GM12874 (cell line): ENCODE measurements around the gene ADAMTS13.

ENCODE experiments used
- TF ChIP-seq, protein P1 (sequence below): IDR thresholded peaks from 2 replicates; pipeline ENCODE4 v1.5.1; 2011; ENCODE audit warnings: low read depth, mild to moderate bottlenecking, control low read depth, low read length, moderate library complexity; ENCODE audit not compliant: insufficient read depth

ADAMTS13 gene

DNA sequence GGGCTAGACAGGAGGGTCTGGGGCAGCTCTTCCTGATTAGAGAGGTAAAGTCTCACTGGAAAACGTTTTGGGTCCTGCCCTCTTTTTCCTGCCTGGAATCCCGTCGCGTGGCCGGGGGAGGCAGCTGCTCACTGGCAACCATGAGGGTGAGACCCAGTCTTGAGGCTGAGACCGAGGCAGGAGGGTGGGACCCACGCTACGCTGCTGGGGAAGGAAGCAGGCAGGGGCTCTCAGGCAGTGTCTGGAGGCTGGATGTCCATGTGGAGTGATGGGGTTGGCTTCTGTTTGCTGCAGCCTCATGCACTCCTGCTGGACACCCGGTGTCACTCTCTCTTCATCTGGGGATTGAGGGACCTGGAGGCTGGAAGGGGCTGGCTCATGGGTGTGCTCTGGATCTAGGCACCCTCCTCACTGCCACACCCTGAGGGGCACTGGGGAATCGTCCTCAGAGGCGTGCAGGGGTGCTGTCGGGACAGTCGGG, 68.1 kb downstream of the ADAMTS13 start:
- TF ChIP-seq, protein P1, sequence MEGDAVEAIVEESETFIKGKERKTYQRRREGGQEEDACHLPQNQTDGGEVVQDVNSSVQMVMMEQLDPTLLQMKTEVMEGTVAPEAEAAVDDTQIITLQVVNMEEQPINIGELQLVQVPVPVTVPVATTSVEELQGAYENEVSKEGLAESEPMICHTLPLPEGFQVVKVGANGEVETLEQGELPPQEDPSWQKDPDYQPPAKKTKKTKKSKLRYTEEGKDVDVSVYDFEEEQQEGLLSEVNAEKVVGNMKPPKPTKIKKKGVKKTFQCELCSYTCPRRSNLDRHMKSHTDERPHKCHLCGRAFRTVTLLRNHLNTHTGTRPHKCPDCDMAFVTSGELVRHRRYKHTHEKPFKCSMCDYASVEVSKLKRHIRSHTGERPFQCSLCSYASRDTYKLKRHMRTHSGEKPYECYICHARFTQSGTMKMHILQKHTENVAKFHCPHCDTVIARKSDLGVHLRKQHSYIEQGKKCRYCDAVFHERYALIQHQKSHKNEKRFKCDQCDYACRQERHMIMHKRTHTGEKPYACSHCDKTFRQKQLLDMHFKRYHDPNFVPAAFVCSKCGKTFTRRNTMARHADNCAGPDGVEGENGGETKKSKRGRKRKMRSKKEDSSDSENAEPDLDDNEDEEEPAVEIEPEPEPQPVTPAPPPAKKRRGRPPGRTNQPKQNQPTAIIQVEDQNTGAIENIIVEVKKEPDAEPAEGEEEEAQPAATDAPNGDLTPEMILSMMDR, result no peak

- TF ChIP-seq, protein P1, result no peak
These were observed 68.9 kb downstream of the ADAMTS13 start for GRCh38 chr9:133490865-133491655.

DNA sequence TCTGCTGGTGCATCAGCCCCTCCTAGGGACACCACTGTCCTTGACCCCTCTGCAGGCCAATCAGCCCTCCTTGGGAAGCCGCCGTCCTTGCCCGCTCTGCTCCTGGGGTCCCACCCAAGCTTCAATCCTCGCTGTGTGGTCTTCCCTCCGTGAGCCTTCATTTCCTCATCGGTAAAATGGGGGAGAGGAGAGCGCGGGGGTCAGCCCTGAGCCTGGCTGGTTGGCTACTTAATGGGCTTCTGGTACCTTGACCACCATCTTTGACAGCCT, 69.4 kb downstream of the ADAMTS13 start:
- TF ChIP-seq, protein P1, result no peak

DNA sequence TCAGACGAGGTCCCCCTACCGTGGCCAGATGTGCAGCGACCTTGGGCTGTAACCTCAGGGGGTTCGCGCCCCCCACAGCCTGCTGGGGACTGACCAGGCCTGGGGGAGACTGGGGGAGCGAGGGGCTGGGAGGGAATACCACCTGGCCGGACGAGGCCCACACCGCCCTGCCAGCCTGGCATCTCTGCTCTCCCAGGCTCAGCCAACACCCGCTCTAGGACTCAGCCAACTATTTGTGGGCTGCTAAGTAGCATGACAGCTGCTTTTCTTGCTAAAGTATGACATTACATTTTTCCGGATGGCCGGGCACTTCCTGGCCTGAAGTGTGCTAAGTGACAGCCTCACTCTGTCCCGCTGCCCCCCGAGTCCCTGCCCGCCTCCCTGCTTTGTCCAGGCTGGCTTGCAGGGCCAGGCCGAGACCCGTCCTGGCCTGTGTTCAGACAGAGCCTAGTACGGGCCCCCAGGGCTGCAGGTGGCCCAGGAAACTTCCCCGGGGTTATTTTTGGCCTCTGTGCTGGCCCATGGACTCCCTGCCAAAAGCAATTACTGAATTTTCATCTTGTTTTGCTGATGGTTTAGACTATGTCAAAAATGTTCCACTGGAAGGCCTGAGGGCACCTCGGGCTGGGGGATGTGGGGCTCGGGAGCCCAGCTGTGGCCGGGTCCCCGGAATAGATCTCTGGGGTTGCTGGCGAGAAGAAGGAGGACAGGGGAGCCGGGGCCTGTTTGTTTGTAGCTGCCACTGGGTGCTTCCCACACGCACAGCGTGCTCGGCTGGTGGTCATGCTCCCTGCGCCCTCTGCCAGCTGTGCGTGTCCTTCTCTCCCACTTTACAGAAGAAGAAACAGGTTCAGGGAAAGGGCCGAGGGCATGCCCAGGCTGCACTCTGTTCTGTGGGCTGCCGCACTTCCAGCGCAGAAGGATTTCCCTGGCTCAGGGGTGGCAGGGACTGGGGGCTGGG, 70.2 kb downstream of the ADAMTS13 start:
- TF ChIP-seq, protein P1, result no peak

DNA sequence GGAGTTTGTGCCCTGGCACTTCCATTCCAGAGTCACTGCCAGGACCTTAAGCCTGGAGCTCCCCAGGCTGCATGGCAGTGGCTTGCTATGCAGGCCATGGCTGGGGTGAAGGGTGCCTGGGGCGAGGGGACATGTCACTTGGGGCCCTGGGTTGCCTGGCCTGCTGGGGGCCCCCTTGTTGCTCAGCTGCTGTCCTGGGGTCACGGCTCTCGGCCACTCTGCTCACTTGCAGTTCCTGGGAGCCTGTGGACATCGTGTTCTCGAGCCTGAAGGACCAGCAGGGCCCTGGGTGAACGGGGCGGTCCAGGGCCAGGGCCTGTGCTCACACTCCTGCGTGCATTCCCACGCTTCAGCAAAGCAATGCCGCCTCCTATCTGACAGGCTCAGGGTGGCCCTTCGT, 71.3 kb downstream of the ADAMTS13 start:
- TF ChIP-seq, protein P1, result no peak

- TF ChIP-seq, protein P1, result no peak
These were observed 71.8 kb downstream of the ADAMTS13 start for GRCh38 chr9:133493845-133494540.
